Measurements from ENCODE around the gene CDCA3. TPM values are rescaled to one million over a fixed set of nuclear protein-coding genes. Genes with fewer than 3 reads are reported as not detected.

Gene CDCA3
- total RNA-seq, 1 donor from 2014 or later = 8.1 TPM

GRCh38 chr12:6819106-6820030, 31.7 kb downstream of the CDCA3 start:
- DNase-seq = no peak

GRCh38 chr12:6818645-6819044, 32.4 kb downstream of the CDCA3 start:
- no peak for DNase-seq

DNA sequence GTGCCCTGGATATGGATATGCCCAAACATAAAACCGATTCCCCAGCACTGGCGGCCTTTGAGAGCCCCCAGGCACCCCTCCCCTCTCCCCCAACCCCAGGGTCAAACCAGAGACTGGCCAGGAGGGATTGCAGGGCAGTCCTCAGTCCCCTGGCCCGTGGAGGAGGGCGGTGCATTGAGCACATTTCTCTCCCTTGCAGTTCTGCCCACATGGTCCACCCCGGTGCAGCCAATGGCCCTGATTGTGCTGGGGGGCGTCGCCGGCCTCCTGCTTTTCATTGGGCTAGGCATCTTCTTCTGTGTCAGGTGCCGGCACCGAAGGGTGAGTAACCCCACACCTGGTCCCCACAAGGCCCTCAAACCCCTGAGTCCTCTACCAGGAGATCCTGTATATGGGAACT, 32.9 kb downstream of the CDCA3 start:
- no peak for DNase-seq

GRCh38 chr12:6817662-6818157, 33.4 kb downstream of the CDCA3 start:
- DNase-seq = no peak

GRCh38 chr12:6817098-6817497, 34.0 kb downstream of the CDCA3 start:
- DNase-seq = no peak

- DNase-seq = no peak
These were observed 34.5 kb downstream of the CDCA3 start for GRCh38 chr12:6816598-6816997.

DNA sequence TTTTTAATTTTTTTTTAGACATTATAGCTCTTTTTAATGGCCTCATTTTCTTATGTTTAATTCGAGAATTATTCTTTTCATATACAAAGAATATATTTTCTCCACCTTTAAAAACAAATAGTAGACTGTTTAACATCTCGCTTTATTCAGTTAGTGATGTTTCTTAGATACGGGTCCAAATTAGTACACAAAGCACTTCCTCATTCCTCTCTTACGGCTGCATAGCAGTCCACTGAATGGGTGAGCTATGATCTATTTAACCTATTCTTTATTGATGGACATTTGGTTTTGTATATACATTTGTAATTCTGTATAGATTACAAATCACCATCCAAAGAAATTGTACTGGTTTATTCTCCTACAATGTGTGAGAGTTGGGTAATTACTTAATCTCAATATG, 37.7 kb downstream of the CDCA3 start:
- DNase-seq = no peak

GRCh38 chr12:6810758-6811157, 40.3 kb downstream of the CDCA3 start:
- DNase-seq = no peak

GRCh38 chr12:6809056-6809455, 42.0 kb downstream of the CDCA3 start:
- DNase-seq = no peak

DNA sequence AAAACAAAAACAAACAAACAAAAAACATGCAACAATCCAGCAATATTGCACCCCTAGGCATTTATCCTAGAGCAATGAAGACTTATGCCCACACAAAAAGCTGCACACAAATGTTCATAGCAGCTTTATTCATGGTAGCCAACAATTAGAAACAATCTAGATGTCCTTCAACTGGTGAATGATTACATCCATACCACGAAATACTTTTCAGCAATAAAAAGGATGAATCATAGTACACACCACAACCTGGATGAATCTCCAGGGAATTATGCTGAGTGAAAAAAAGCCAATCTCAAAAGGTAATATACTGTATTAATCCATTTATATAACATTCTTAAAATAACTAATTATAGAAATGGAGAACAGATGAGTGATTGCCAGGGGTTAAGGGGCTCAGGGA, 43.9 kb downstream of the CDCA3 start:
- DNase-seq = no peak

DNA sequence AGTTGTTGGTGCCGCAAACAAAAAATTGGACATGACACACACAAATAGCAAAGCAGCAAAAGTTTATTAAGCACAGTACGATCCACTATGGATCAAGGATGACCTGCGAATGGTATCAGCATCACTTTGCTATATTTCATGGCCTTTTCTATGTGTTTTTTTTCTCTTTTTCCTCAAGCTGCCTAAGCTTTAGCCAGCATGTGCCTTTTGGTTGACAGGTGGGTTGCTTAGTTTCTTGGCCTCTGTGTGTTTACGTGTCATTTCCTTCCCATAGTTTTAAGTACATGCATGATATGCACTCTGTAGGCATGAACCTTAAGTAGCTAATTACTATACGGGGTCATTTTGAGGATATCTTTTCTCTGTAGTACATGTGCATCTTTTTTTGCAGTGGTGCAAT, 51.9 kb downstream of the CDCA3 start:
- DNase-seq = no peak

Other genes with a start within 250 kb of the CDCA3 start
- gene CHD4, start 243.9 kb downstream of the CDCA3 start, total RNA-seq = 161 TPM
- gene LPAR5, start 215.3 kb downstream of the CDCA3 start, total RNA-seq = 1.7 TPM
- gene ACRBP, start 203.9 kb downstream of the CDCA3 start, total RNA-seq = 0.99 TPM
- gene ING4, start 188.2 kb downstream of the CDCA3 start, total RNA-seq = 45.6 TPM
- 17.4 TPM for gene ZNF384, start 161.9 kb downstream of the CDCA3 start, total RNA-seq
- gene PIANP, start 150.5 kb downstream of the CDCA3 start, total RNA-seq = 0.10 TPM
- gene COPS7A, start 127.2 kb downstream of the CDCA3 start, total RNA-seq = 24.4 TPM
- gene MLF2, start 98.1 kb downstream of the CDCA3 start, total RNA-seq = 76.3 TPM
- gene PTMS, start 84.9 kb downstream of the CDCA3 start, total RNA-seq = 49.1 TPM
- gene LAG3, start 78.8 kb downstream of the CDCA3 start, total RNA-seq = 0.49 TPM
- 9.7 TPM for gene CD4, start 61.8 kb downstream of the CDCA3 start, total RNA-seq
- gene GPR162, start 29.5 kb downstream of the CDCA3 start, total RNA-seq = 4.9 TPM
- gene P3H3, start 22.9 kb downstream of the CDCA3 start, total RNA-seq = 28.4 TPM
- gene GNB3, start 10.4 kb downstream of the CDCA3 start, total RNA-seq = 2.2 TPM
- 35.7 TPM for gene USP5, start 864 bp upstream of the CDCA3 start, total RNA-seq
- 316 TPM for gene TPI1, start 16.2 kb upstream of the CDCA3 start, total RNA-seq
- 3.1 TPM for gene SPSB2, start 22.0 kb upstream of the CDCA3 start, total RNA-seq
- gene LRRC23, start 53.5 kb upstream of the CDCA3 start, total RNA-seq = 4.3 TPM
- gene ENO2, start 63.3 kb upstream of the CDCA3 start, total RNA-seq = 9.0 TPM
- gene ATN1, start 76.7 kb upstream of the CDCA3 start, total RNA-seq = 39.4 TPM
- gene RNU7-1, start 92.5 kb upstream of the CDCA3 start, total RNA-seq = not detected
- gene C12orf57, start 92.7 kb upstream of the CDCA3 start, total RNA-seq = 130 TPM
- 12.6 TPM for gene PTPN6, start 100.1 kb upstream of the CDCA3 start, total RNA-seq
- gene PHB2, start 119.4 kb upstream of the CDCA3 start, total RNA-seq = 113 TPM
- 22.0 TPM for gene EMG1, start 119.6 kb upstream of the CDCA3 start, total RNA-seq
- gene LPCAT3, start 167.2 kb upstream of the CDCA3 start, total RNA-seq = 24.9 TPM
- gene C1S, start 209.4 kb upstream of the CDCA3 start, total RNA-seq = 99.0 TPM
- gene C1R, start 241.2 kb upstream of the CDCA3 start, total RNA-seq = 78.8 TPM

Measured in skin of body (tissue), 2 donors.